GM19463 (cell line): ENCODE data around the gene HOXA1.

ENCODE experiments used
- ATAC-seq: cut with Tn5 transposase; IDR thresholded peaks from one replicate; pipeline ENCODE4 v1.9.1; 2021; ENCODE audit warnings: mild to moderate bottlenecking, moderate library complexity; ENCODE audit not compliant: unreplicated experiment

Gene HOXA1

DNA sequence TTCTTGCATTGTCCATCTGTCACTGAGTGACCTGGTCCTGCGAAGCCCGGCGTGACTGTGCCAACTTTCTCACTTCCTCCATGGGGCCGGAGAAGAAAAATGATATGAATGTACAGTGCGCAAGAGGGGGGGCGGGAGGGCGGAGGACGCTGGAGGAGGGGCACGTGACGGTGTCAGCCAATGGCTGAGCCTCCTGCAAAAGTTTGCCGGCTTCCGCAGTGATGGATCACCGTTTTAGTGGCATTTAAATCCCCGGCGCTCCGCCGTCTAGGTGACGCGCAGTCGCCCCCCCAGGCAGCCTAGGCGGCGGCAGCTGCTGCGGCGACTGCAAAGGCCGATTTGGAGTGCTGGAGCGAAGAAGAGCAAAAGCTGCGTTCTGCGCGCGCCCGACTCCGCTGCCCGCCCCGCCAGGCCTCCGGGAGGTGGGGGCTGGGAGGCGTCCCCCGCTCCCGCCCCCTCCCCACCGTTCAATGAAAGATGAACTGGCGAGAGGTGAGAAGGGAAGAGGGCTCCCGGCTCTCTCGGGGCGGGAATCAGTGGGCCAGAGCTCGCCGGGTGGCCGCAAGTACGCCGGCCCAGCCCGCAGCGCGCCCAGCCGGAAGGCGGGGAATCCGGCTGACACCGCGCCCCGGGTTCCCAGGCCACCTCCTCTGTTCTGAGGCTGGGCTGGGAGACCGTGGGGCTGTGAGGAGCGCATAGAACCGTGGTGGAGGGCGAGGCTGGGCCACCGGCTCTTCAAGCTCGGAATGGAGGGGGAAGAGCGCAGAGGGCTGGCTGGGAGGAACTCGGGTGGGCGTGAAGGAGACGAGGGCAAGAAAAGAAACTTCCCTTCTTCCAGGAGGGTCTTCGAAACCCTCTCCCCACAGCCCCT is at the start of gene HOXA1:
Gene HOXA1, minus strand, starts transcription at position 104 of the 871 bp plus-strand sequence. Its CDS starts 88 bp downstream, at position 16.
- peak; percentile 83 for ATAC-seq

- ATAC-seq: no peak
Measured at GRCh38 chr7:27145165-27145913, 49.5 kb upstream of the HOXA1 start.

DNA sequence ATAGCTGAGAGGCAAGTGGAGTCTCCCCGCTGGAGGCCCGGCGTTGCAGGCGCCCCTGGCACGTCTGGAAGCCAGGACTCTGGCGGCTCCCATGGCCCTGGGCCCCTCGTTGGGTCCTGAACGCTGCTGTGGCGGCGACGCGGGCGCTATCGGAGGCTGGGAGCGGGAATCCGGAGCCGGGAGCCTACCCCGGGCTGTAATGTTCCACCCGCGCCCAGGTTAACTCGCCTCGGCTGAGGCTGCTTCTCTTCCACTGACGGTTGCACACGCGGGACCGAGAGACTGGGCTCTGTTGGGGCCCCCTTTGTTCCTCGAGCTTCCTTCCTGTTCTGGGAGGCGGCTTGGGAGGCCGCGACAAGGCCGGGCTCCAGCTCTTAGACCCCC is 49.0 kb upstream of the HOXA1 start:
- no peak for ATAC-seq

DNA sequence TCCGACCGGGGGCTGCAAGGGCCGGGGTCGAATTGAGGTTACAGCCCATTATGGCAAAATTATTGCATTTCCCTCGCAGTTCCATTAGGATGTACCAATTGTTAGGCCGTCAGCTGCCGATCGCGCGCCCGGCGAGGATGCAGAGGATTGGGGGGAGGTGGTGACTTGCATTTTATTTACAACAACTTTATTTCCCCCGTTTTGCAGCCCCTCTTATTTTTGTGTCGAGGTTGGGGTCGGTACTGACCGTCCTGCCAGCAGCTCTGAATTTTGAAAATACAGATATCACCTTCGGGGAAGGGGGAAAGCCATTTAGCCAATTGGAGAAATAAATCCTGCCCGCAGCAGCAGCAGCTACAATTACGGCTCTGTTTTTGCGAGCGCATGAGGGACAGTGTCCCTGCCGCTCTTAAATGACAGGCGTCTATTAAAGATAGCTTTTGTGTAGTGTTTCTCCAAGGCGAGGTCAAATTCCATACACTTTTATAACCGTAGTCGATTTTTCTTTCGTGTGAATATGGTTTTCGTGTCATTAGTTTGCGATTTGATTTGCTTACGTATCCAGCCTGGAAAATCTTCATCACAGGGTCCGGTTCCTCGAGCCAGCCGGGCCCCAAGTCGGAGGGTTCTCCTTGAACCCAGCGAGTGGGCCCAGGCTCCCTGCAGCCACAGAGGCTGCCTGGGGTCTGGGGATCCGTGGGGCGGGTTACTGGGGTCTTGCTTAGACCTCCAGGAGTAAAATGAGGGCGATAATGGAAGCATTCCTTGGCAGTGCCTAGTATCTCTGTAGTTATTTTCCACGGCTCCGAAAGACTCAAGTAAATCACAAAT is 48.4 kb upstream of the HOXA1 start:
- no peak for ATAC-seq

DNA sequence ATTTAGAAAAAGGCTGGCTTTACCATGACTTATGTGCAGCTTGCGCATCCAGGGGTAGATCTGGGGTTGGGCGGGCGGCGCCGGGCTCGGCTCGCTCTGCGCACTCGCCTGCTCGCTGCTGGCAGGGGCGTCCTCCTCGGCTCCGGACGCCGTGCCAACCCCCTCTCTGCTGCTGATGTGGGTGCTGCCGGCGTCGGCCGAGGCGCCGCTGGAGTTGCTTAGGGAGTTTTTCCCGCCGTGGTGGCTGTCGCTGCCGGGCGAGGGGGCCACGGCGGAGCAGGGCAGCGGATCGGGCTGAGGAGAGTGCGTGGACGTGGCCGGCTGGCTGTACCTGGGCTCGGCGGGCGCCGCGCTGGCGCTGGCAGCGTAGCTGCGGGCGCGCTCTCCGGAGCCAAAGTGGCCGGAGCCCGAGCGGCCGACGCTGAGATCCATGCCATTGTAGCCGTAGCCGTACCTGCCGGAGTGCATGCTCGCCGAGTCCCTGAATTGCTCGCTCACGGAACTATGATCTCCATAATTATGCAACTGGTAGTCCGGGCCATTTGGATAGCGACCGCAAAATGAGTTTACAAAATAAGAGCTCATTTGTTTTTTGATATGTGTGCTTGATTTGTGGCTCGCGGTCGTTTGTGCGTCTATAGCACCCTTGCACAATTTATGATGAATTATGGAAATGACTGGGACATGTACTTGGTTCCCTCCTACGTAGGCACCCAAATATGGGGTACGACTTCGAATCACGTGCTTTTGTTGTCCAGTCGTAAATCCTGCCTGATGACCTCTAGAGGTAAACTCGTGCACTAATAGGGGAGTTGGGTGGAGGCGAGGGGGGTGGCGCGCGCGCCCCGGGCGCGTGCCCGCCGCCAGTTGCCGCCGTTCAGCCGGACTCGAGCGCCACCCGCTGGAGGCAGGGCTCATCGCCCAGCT is 47.5 kb upstream of the HOXA1 start, which contains the start of gene HOXA5:
Gene HOXA5, minus strand, starts transcription at position 659 of the 927 bp plus-strand sequence. Its CDS starts 74 bp downstream, at position 585.
- no peak for ATAC-seq

GRCh38 chr7:27142580-27143022 is 46.8 kb upstream of the HOXA1 start:
- ATAC-seq: no peak

- ATAC-seq: no peak
Measured at GRCh38 chr7:27141923-27142579, 46.3 kb upstream of the HOXA1 start.

- ATAC-seq: no peak
Measured at GRCh38 chr7:27141137-27141922, 45.5 kb upstream of the HOXA1 start.

DNA sequence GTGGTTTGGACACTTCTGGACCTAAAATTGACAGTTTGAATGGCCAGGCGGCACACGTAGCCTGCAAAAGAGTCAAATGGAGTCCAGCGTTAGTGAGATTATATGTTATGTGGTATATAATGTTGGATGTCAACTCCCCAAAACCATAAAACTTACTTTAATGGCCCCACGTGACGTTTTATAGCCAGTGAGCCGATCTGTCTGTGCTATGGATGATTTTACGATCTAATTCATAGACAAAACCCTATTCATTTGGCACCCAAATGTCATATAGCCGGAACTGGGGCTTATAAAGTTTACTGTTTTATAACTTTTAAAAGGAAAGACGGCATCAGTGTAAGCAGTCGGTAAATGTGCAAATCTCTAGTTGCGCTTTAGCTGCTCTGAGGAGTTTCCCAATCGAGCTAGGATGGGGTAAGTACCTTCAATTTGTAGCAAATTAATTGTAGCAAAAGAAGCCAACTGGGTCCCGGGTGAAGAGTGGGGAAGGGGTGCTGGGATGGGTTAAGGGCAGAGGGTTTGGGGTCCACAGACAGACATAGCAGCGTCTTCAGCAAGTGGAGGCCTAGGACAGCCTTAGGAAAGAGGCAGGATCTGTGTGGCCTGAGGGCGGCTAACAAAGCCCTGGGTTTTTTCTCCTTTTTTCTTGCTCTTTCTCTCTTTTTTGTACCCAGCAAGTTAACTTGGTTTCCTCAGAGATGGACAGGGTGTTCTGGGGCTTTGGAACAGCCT is 44.5 kb upstream of the HOXA1 start:
- ATAC-seq: no peak

GRCh38 chr7:27139334-27140125 is 43.7 kb upstream of the HOXA1 start:
- ATAC-seq: no peak

- no peak for ATAC-seq
Measured at GRCh38 chr7:27138985-27139333, 43.2 kb upstream of the HOXA1 start.

- ATAC-seq: no peak
Measured at GRCh38 chr7:27138472-27138871, 42.7 kb upstream of the HOXA1 start.

DNA sequence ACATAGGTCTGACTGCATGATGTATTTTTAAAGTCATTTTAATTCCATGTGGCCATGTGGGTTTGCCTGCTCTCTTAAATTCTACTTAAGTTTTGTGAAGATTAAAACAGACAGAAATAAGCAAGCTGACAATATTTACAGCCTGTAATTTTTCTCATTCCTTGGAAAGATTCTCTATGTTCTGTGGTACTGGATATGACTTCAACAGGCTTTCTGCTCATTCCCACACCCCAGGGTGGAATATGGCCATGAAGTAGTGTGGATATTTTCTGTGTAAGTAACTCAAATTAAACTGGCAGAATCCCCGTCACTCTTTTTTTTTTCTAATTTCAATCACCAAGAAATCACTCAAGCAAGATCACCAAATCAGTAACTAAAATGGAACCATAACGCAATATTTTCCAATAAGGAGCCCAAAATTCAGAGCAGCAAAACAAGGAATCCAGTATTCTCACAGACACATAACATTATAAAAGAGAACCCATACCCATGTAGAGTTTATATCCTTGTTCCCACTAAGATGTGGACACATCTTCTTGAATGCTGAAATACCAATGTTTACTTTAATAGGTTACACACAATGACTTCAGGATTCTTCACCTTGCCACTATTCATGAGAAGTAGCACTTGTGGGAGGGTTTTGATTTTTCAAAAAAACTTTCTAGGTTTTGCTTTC is 42.0 kb upstream of the HOXA1 start:
- no peak for ATAC-seq

DNA sequence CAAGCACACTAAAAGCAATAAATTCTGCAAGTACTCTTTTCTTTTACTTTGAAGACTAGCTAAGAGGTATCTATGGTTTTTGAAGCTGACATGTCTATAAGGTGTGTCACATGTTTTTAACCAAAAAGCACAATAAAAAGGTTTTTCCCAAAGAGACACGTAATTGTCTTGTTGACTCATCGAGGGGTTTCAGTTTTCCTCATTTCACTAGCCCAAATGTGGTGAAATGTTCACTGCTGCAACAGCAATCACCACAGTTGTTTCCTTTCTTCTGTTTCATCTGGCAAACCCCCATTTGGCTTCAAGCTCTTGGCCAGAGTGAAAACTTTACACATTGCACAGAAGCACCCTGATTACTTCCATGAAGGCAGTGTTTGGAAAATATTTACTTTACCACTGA is 38.6 kb upstream of the HOXA1 start:
- peak; percentile 56 for ATAC-seq

GRCh38 chr7:27133409-27134231 is 37.8 kb upstream of the HOXA1 start:
- ATAC-seq: no peak

GRCh38 chr7:27132978-27133377 is 37.2 kb upstream of the HOXA1 start:
- ATAC-seq: no peak
